H7 (cell line): ENCODE data around the gene SLC48A1. TPM values are rescaled to one million over a fixed set of nuclear protein-coding genes. Genes with fewer than 3 reads are reported as not detected.

Experiments
- total RNA-seq: library from RNA; depleted of rRNA; stranded (reverse); fragments of >200 nt; shearing (Covaris generic); gene quantifications from 2 replicates; pipeline ENCODE4 v1.2.3, GENCODE V29; 2014; rRNA removed

The SLC48A1 gene
- total RNA-seq, 1 experiment from 2014 or later = 12.4 TPM

Other genes starting within 250 kb of the SLC48A1 start
- gene RPAP3, start 67.2 kb upstream of the SLC48A1 start, total RNA-seq = 19.5 and 28.9 TPM in 2 replicates
- gene ENDOU, start 47.7 kb upstream of the SLC48A1 start, total RNA-seq = not detected in 2 replicates
- 10.5 and 11.8 TPM in 2 replicates for gene RAPGEF3, start 14.4 kb upstream of the SLC48A1 start, total RNA-seq
- gene HDAC7, start 46.7 kb downstream of the SLC48A1 start, total RNA-seq = 45.2 and 50.7 TPM in 2 replicates
- 0.03 TPM in 1 of 2 replicates, not detected in the other for gene VDR, start 131.8 kb downstream of the SLC48A1 start, total RNA-seq
- gene TMEM106C, start 190.4 kb downstream of the SLC48A1 start, total RNA-seq = 13.4 and 15.6 TPM in 2 replicates
- 2.0 and 4.6 TPM in 2 replicates for gene COL2A1, start 231.2 kb downstream of the SLC48A1 start, total RNA-seq